ENCODE measurements around the gene IFT122.
"Not testable (repeated sequence)": the region's sequence is repeated elsewhere in the genome, so short reads cannot be mapped to it uniquely, and the experiment has no call there.

The IFT122 gene

GRCh38 chr3:129535075-129535474 lies 95.1 kb downstream of the IFT122 start:
- H3K9me3 ChIP-seq (replicated peaks; ENCODE audit: low read length) = no peaks in the 10 kb centered on the region
- H3K4me2 ChIP-seq (ENCODE audit: low read length) = no peak overlapping the region
- H3K9ac ChIP-seq (ENCODE audit: low read depth, low read length) = no peak overlapping the region
- no peaks in the 10 kb centered on the region for H3K36me3 ChIP-seq (ENCODE audit: insufficient read depth, low read length)
- no peak overlapping the region for H3K4me3 ChIP-seq (ENCODE audit: low read length)
- H3K4me1 ChIP-seq (ENCODE audit: control insufficient read depth, insufficient read depth, low read length) = no peaks in the 10 kb centered on the region
- no peaks in the 10 kb centered on the region for H3K27me3 ChIP-seq (ENCODE audit: control insufficient read depth, insufficient read depth, low read length)

DNA sequence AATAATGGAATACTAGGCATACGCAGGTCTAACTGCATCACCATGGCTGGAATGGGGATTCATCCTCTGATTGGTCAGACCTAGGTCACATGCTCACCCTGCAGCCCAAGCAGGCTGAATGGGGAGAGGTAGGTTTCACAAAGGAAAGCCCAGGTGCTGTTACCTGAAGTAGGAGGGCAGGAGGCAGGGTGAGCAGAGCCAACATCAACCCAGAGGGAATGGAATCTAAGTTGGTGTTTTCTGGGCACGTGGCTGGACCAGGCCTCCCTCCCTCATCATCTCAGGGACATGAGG lies 96.3 kb downstream of the IFT122 start:
- Histone ChIP-seq H3K27me3 (ENCODE audit: control insufficient read depth, insufficient read depth, low read length) (no peaks in the 10 kb centered on the region), H3K4me1 (ENCODE audit: control insufficient read depth, insufficient read depth, low read length) (no peaks in the 10 kb centered on the region), H3K9ac (ENCODE audit: low read depth, low read length) (no peak overlapping the region), H3K4me3 (ENCODE audit: low read length) (no peak overlapping the region), H3K9me3 (replicated peaks; ENCODE audit: low read length) (no peaks in the 10 kb centered on the region), H3K36me3 (ENCODE audit: insufficient read depth, low read length) (no peaks in the 10 kb centered on the region), H3K4me2 (ENCODE audit: low read length) (no peak overlapping the region)

DNA sequence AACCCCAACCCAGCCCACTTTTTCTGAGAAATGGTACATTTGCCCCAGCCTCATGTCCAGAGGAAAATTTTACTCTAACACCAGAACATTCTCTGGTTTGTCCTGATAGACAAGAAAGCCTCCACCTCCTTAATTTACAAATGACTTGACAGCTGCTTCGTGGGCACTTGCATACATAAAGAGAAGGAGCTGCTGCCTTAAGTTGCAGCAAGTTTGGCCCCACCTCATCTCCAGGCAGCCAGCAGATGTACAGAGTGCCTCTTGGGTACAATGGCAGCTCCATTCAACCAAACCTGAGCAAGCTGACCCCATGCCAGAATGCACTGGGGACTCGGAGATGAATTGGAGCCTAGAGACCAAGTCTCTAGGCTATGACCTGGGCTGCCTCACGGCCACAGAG lies 96.8 kb downstream of the IFT122 start:
- Histone ChIP-seq H3K9me3 (replicated peaks; ENCODE audit: low read length) (no peaks in the 10 kb centered on the region), H3K27me3 (ENCODE audit: control insufficient read depth, insufficient read depth, low read length) (no peaks in the 10 kb centered on the region), H3K4me1 (ENCODE audit: control insufficient read depth, insufficient read depth, low read length) (no peaks in the 10 kb centered on the region), H3K36me3 (ENCODE audit: insufficient read depth, low read length) (no peaks in the 10 kb centered on the region), H3K4me2 (ENCODE audit: low read length) (no peak overlapping the region), H3K4me3 (ENCODE audit: low read length) (no peak overlapping the region), H3K9ac (ENCODE audit: low read depth, low read length) (no peak overlapping the region)

DNA sequence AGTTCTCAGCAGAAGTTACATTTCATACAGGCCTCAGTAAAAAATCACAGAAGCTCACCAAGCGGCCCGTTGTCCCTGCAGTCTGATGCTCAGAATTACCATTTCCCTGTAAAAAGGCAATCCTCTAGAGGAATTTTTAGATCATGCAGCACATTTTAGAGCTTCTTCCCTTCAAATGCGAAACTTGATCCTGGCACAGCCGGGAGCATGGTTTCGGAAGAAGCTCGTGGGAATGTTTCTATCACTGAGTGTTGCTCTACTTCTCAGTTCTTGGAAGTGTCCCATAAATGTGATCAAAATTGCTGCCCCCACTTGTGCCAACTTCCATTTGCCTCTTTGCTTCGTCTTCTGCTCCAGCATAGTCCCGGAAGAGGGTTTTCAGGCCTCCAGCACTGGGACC lies 99.2 kb downstream of the IFT122 start:
- H3K4me2 ChIP-seq (ENCODE audit: low read length) = no peak overlapping the region
- no peaks in the 10 kb centered on the region for H3K4me1 ChIP-seq (ENCODE audit: control insufficient read depth, insufficient read depth, low read length)
- H3K9me3 ChIP-seq (replicated peaks; ENCODE audit: low read length) = no peaks in the 10 kb centered on the region
- no peak overlapping the region for H3K9ac ChIP-seq (ENCODE audit: low read depth, low read length)
- no peak overlapping the region for H3K4me3 ChIP-seq (ENCODE audit: low read length)
- no peaks in the 10 kb centered on the region for H3K36me3 ChIP-seq (ENCODE audit: insufficient read depth, low read length)
- no peaks in the 10 kb centered on the region for H3K27me3 ChIP-seq (ENCODE audit: control insufficient read depth, insufficient read depth, low read length)

GRCh38 chr3:129540776-129541516 lies 100.9 kb downstream of the IFT122 start:
- Histone ChIP-seq H3K9ac (ENCODE audit: low read depth, low read length) (no peak overlapping the region), H3K27me3 (ENCODE audit: control insufficient read depth, insufficient read depth, low read length) (no peaks in the 10 kb centered on the region), H3K36me3 (ENCODE audit: insufficient read depth, low read length) (no peaks in the 10 kb centered on the region), H3K4me1 (ENCODE audit: control insufficient read depth, insufficient read depth, low read length) (no peaks in the 10 kb centered on the region), H3K4me2 (ENCODE audit: low read length) (no peak overlapping the region), H3K4me3 (ENCODE audit: low read length) (no peak overlapping the region), H3K9me3 (replicated peaks; ENCODE audit: low read length) (no peaks in the 10 kb centered on the region)

- no peak overlapping the region for H3K4me3 ChIP-seq (ENCODE audit: low read length)
- no peaks in the 10 kb centered on the region for H3K4me1 ChIP-seq (ENCODE audit: control insufficient read depth, insufficient read depth, low read length)
- no peaks in the 10 kb centered on the region for H3K36me3 ChIP-seq (ENCODE audit: insufficient read depth, low read length)
- H3K9me3 ChIP-seq (replicated peaks; ENCODE audit: low read length) = no peaks in the 10 kb centered on the region
- no peak overlapping the region for H3K4me2 ChIP-seq (ENCODE audit: low read length)
- H3K27me3 ChIP-seq (ENCODE audit: control insufficient read depth, insufficient read depth, low read length) = no peaks in the 10 kb centered on the region
- no peak overlapping the region for H3K9ac ChIP-seq (ENCODE audit: low read depth, low read length)
Observed at GRCh38 chr3:129542747-129543146, 102.7 kb downstream of the IFT122 start.

DNA sequence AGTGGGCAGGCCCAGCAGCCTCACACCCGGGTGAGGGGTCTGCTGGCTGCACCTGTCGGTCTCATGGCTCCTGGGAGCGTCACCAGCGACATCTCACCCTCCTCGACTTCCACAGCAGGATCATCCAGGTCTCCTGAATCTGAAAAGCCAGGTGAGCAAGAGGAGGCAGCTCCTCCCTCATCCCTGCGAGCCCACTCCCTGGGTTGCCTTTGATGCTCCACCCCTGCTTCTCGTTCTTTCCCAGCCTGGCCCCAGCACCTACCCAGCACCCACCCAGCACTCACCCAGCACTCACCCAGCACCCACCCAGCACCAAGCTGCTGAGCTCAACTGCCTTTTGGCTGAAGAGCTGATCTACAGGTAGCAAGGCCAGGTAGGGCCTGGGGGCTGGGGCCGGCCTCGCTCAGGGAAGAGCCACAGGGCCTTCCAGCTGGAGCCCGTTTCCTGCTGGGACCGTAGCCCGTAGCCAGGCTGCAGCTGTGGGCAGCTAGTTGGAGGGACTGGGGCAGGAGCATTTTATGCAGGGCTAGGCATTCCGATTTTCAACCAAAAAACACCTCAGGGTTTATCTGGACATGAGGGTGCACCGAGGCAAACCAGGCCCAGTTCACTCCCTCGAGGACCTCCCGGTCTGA lies 103.2 kb downstream of the IFT122 start, which contains the start of gene H1-8:
Gene H1-8, plus strand, starts transcription at position 20 of the 635 bp plus-strand sequence. Its CDS starts 44 bp downstream, at position 64.
- Histone ChIP-seq H3K4me3 (ENCODE audit: low read length) (no peak within 1 kb of the TSS), H3K27me3 (ENCODE audit: control insufficient read depth, insufficient read depth, low read length) (no peaks in the 10 kb centered on the region), H3K4me2 (ENCODE audit: low read length) (no peak within 1 kb of the TSS), H3K9me3 (replicated peaks; ENCODE audit: low read length) (no peaks in the 10 kb centered on the region), H3K9ac (ENCODE audit: low read depth, low read length) (no peak within 1 kb of the TSS), H3K4me1 (ENCODE audit: control insufficient read depth, insufficient read depth, low read length) (no peaks in the 10 kb centered on the region), H3K36me3 (ENCODE audit: insufficient read depth, low read length) (no peaks in the 10 kb centered on the region)

GRCh38 chr3:129543999-129544398 lies 104.0 kb downstream of the IFT122 start:
- H3K36me3 ChIP-seq (ENCODE audit: insufficient read depth, low read length) = no peaks in the 10 kb centered on the region
- no peaks in the 10 kb centered on the region for H3K4me1 ChIP-seq (ENCODE audit: control insufficient read depth, insufficient read depth, low read length)
- H3K9me3 ChIP-seq (replicated peaks; ENCODE audit: low read length) = no peaks in the 10 kb centered on the region
- H3K4me2 ChIP-seq (ENCODE audit: low read length) = no peak overlapping the region
- no peaks in the 10 kb centered on the region for H3K27me3 ChIP-seq (ENCODE audit: control insufficient read depth, insufficient read depth, low read length)
- no peak overlapping the region for H3K4me3 ChIP-seq (ENCODE audit: low read length)
- no peak overlapping the region for H3K9ac ChIP-seq (ENCODE audit: low read depth, low read length)

- not testable (repeated sequence) for H3K9ac ChIP-seq (ENCODE audit: low read depth, low read length); H3K27me3 ChIP-seq (ENCODE audit: control insufficient read depth, insufficient read depth, low read length); H3K4me3 ChIP-seq (ENCODE audit: low read length); H3K4me1 ChIP-seq (ENCODE audit: control insufficient read depth, insufficient read depth, low read length); H3K36me3 ChIP-seq (ENCODE audit: insufficient read depth, low read length); H3K9me3 ChIP-seq (replicated peaks; ENCODE audit: low read length); H3K4me2 ChIP-seq (ENCODE audit: low read length)
Observed at GRCh38 chr3:129545951-129546350, 105.9 kb downstream of the IFT122 start.

GRCh38 chr3:129547241-129547640 lies 107.2 kb downstream of the IFT122 start:
- Histone ChIP-seq H3K4me1 (ENCODE audit: control insufficient read depth, insufficient read depth, low read length) (peaks cover 6% of the 10 kb centered on the region), H3K27me3 (ENCODE audit: control insufficient read depth, insufficient read depth, low read length) (no peaks in the 10 kb centered on the region), H3K9ac (ENCODE audit: low read depth, low read length) (no peak overlapping the region), H3K9me3 (replicated peaks; ENCODE audit: low read length) (no peaks in the 10 kb centered on the region), H3K36me3 (ENCODE audit: insufficient read depth, low read length) (no peaks in the 10 kb centered on the region), H3K4me3 (ENCODE audit: low read length) (no peak overlapping the region), H3K4me2 (ENCODE audit: low read length) (no peak overlapping the region)

GRCh38 chr3:129548104-129548965 lies 108.3 kb downstream of the IFT122 start:
- Histone ChIP-seq H3K27me3 (ENCODE audit: control insufficient read depth, insufficient read depth, low read length) (no peaks in the 10 kb centered on the region), H3K4me3 (ENCODE audit: low read length) (no peak overlapping the region), H3K4me1 (ENCODE audit: control insufficient read depth, insufficient read depth, low read length) (peaks cover 8% of the 10 kb centered on the region), H3K9ac (ENCODE audit: low read depth, low read length) (no peak overlapping the region), H3K4me2 (ENCODE audit: low read length) (no peak overlapping the region), H3K36me3 (ENCODE audit: insufficient read depth, low read length) (no peaks in the 10 kb centered on the region), H3K9me3 (replicated peaks; ENCODE audit: low read length) (no peaks in the 10 kb centered on the region)

Data from skeletal muscle satellite cell (primary cell).